HepG2 (cell line): ENCODE data around the gene DEPDC5. TPM values are rescaled to one million over a fixed set of nuclear protein-coding genes. Genes with fewer than 3 reads are reported as not detected.

Experiments
- ARHGAP35 ChIP-seq: sonication (generic); formaldehyde crosslinking; IDR thresholded peaks from 2 replicates; pipeline ENCODE4 v1.9.0; 2022; ENCODE audit warnings: mild to moderate bottlenecking, inconsistent platforms, moderate library complexity, missing genetic modification reagents, borderline replicate concordance
- ELF3 ChIP-seq: IDR thresholded peaks from 2 replicates; pipeline ENCODE4 v1.6.1; 2016; ENCODE audit warnings: missing genetic modification reagents, missing compliant biosample characterization
- ESRRA ChIP-seq: sonication (generic); formaldehyde crosslinking; IDR thresholded peaks from 2 replicates; pipeline ENCODE4 v1.5.1; 2020; ENCODE audit warnings: mild to moderate bottlenecking, low read depth, missing genetic modification reagents
- HMG20B ChIP-seq: conservative IDR thresholded peaks from 2 replicates; pipeline ENCODE4 v1.6.1; 2016; ENCODE audit warnings: missing genetic modification reagents, missing compliant biosample characterization
- MED8 ChIP-seq: sonication (generic); formaldehyde crosslinking; IDR thresholded peaks from 2 replicates; pipeline ENCODE4 v1.8.1; 2023; ENCODE audit warnings: mild to moderate bottlenecking, missing genetic modification reagents; ENCODE audit not compliant: insufficient replicate concordance
- NFKB2 ChIP-seq: sonication (generic); formaldehyde crosslinking; IDR thresholded peaks from 2 replicates; pipeline ENCODE4 v1.4.0; 2020; ENCODE audit warnings: missing genetic modification reagents, borderline replicate concordance
- RBAK ChIP-seq: sonication (generic); formaldehyde crosslinking; IDR thresholded peaks from 2 replicates; pipeline ENCODE4 v1.5.1; 2020; ENCODE audit warnings: mild to moderate bottlenecking, missing genetic modification reagents
- SPEN ChIP-seq: sonication (generic); formaldehyde crosslinking; IDR thresholded peaks from 2 replicates; pipeline ENCODE4 v1.5.1; 2020; ENCODE audit warnings: low read depth, mild to moderate bottlenecking, missing genetic modification reagents
- SRF ChIP-seq: IDR thresholded peaks from 2 replicates; pipeline ENCODE4 v1.6.1; 2011; ENCODE audit warnings: mild to moderate bottlenecking, low read depth, low read length, moderate library complexity
- TFDP1 ChIP-seq: IDR thresholded peaks from 2 replicates; pipeline ENCODE4 v1.6.1; 2016; ENCODE audit warnings: missing compliant biosample characterization, missing genetic modification reagents, borderline replicate concordance
- TFDP2 ChIP-seq: sonication (generic); formaldehyde crosslinking; IDR thresholded peaks from 2 replicates; pipeline ENCODE4 v1.4.0; 2020; ENCODE audit warnings: missing genetic modification reagents
- TMF1 ChIP-seq: sonication (generic); formaldehyde crosslinking; IDR thresholded peaks from 2 replicates; pipeline ENCODE4 v1.8.1; 2022; ENCODE audit warnings: low read depth, missing genetic modification reagents
- ZBTB14 ChIP-seq: sonication (generic); formaldehyde crosslinking; IDR thresholded peaks from 2 replicates; pipeline ENCODE4 v1.4.0; 2020; ENCODE audit warnings: missing genetic modification reagents
- ZFP36L2 ChIP-seq: sonication (generic); formaldehyde crosslinking; IDR thresholded peaks from 2 replicates; pipeline ENCODE4 v1.4.0; 2020; ENCODE audit warnings: missing genetic modification reagents
- ZFX ChIP-seq: sonication (generic); formaldehyde crosslinking; IDR thresholded peaks from 2 replicates; pipeline ENCODE4 v1.4.0; 2020; ENCODE audit warnings: mild to moderate bottlenecking, low read depth, missing genetic modification reagents, moderate library complexity
- ZNF224 ChIP-seq: sonication (generic); formaldehyde crosslinking; IDR thresholded peaks from 2 replicates; pipeline ENCODE4 v1.5.0; 2020; ENCODE audit warnings: mild to moderate bottlenecking, missing genetic modification reagents
- ZNF354B ChIP-seq: sonication (generic); formaldehyde crosslinking; IDR thresholded peaks from 2 replicates; pipeline ENCODE4 v1.8.0; 2022; ENCODE audit warnings: mild to moderate bottlenecking, missing genetic modification reagents
- ZNF432 ChIP-seq: sonication (generic); formaldehyde crosslinking; IDR thresholded peaks from 2 replicates; pipeline ENCODE4 v1.5.0; 2020; ENCODE audit warnings: missing genetic modification reagents, mild to moderate bottlenecking, borderline replicate concordance
- ZNF510 ChIP-seq: sonication (generic); formaldehyde crosslinking; IDR thresholded peaks from 2 replicates; pipeline ENCODE4 v1.4.0; 2020; ENCODE audit warnings: low read depth, mild to moderate bottlenecking, missing genetic modification reagents
- ZNF562 ChIP-seq: sonication (generic); formaldehyde crosslinking; IDR thresholded peaks from 2 replicates; pipeline ENCODE4 v1.8.0; 2022; ENCODE audit warnings: missing genetic modification reagents, borderline replicate concordance
- ZNF577 ChIP-seq: sonication (generic); formaldehyde crosslinking; IDR thresholded peaks from 2 replicates; pipeline ENCODE4 v1.4.0; 2020; ENCODE audit warnings: mild to moderate bottlenecking, low read depth, missing genetic modification reagents, borderline replicate concordance
- ZNF7 ChIP-seq: IDR thresholded peaks from 2 replicates; pipeline ENCODE4 v1.6.1; 2016; ENCODE audit warnings: missing biosample characterization, missing genetic modification reagents
- ZNF709 ChIP-seq: sonication (generic); formaldehyde crosslinking; IDR thresholded peaks from 2 replicates; pipeline ENCODE4 v1.5.0; 2020; ENCODE audit warnings: mild to moderate bottlenecking, missing genetic modification reagents
- ZNF777 ChIP-seq: sonication (generic); formaldehyde crosslinking; IDR thresholded peaks from 2 replicates; pipeline ENCODE4 v1.4.0; 2020; ENCODE audit warnings: missing genetic modification reagents
- polyA plus RNA-seq, 8 experiments: library from polyadenylated mRNA; depleted of rRNA in 3 of 8; stranded (reverse) in 7 of 8; unstranded in 1 of 8; fragments of >200 nt; fragmentation: Illumina TruSeq in 4 of 8; extraction: Trizol in 4 of 8; gene quantifications; 2 replicates each; pipeline versions ENCODE4 v1.2.1 to v1.2.3, GENCODE V29; 2011 to 2016; ENCODE audit warnings: low read depth in 4 of 8, missing spikeins in 1 of 8, mixed read lengths in 1 of 8; ENCODE audit not compliant: insufficient read depth in 1 of 8
- total RNA-seq, 5 experiments: library from RNA; depleted of rRNA; stranded (reverse); fragments of >200 nt; fragmentation: Illumina TruSeq; extraction: Trizol; gene quantifications; 2 replicates each; pipeline ENCODE4 v1.2.3, GENCODE V29; 2016; ENCODE audit warnings: low read depth in 1 of 5
- TF ChIP-seq, protein P1 (sequence below): IDR thresholded peaks from 2 replicates; pipeline ENCODE4 v1.6.1; 2016; ENCODE audit warnings: mild to moderate bottlenecking

The DEPDC5 gene
- total and polyA plus RNA-seq, 2 of the 13 experiments (the other 11 are each of a cell fraction or from before 2014, with no cell fraction given): 9.8 to 12.4 TPM

- TF ChIP-seq ZNF510 (CRISPR knock-in tag) (no peak), TFDP1 (CRISPR knock-in tag) (peak; percentile 49; the same call in 1 of the 2 replicates), ESRRA (CRISPR knock-in tag) (no peak), TMF1 (CRISPR knock-in tag) (peak; percentile 6; the same call in 1 of the 2 replicates), ZNF224 (no peak), ZNF709 (CRISPR knock-in tag) (0 out of 2 replicates have a peak, but pooled peaks have one; percentile 45), ZNF577 (CRISPR knock-in tag) (no peak), ZNF7 (CRISPR knock-in tag) (no peak), ZFX (CRISPR knock-in tag) (peak; percentile 62), ZNF354B (CRISPR knock-in tag) (no peak), MED8 (CRISPR knock-in tag) (no peak), SRF (no peak), ZNF432 (CRISPR knock-in tag) (no peak), ARHGAP35 (CRISPR knock-in tag) (no peak), ZFP36L2 (CRISPR knock-in tag) (no peak), ZNF777 (CRISPR knock-in tag) (peak; percentile 44), RBAK (CRISPR knock-in tag) (no peak), ZBTB14 (CRISPR knock-in tag) (peak; percentile 35; the same call in 1 of the 2 replicates), ZNF562 (CRISPR knock-in tag) (no peak), NFKB2 (CRISPR knock-in tag) (peak; percentile 55; the same call in 1 of the 2 replicates), ELF3 (CRISPR knock-in tag) (no peak), SPEN (CRISPR knock-in tag) (0 out of 2 replicates have a peak, but pooled peaks have one; percentile 38), TFDP2 (CRISPR knock-in tag) (peak; percentile 66; the same call in 1 of the 2 replicates), HMG20B (CRISPR knock-in tag) (no peak)
- TF ChIP-seq, protein P1, sequence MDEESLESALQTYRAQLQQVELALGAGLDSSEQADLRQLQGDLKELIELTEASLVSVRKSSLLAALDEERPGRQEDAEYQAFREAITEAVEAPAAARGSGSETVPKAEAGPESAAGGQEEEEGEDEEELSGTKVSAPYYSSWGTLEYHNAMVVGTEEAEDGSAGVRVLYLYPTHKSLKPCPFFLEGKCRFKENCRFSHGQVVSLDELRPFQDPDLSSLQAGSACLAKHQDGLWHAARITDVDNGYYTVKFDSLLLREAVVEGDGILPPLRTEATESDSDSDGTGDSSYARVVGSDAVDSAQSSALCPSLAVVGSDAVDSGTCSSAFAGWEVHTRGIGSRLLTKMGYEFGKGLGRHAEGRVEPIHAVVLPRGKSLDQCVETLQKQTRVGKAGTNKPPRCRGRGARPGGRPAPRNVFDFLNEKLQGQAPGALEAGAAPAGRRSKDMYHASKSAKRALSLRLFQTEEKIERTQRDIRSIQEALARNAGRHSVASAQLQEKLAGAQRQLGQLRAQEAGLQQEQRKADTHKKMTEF (CRISPR knock-in tag): peak; percentile 58; the same call in 1 of the 2 replicates
These were observed 190.3 kb downstream of the DEPDC5 start, which contains the start of gene YWHAH (continued) for GRCh38 chr22:31943978-31944699.
